NCI-H1436 (cell line): ENCODE results near the gene EID2B.

Source experiments
- DNase-seq: peaks from one replicate; lab custom pipeline; 2025; lab: John Stamatoyannopoulos, UW

The EID2B gene

DNA sequence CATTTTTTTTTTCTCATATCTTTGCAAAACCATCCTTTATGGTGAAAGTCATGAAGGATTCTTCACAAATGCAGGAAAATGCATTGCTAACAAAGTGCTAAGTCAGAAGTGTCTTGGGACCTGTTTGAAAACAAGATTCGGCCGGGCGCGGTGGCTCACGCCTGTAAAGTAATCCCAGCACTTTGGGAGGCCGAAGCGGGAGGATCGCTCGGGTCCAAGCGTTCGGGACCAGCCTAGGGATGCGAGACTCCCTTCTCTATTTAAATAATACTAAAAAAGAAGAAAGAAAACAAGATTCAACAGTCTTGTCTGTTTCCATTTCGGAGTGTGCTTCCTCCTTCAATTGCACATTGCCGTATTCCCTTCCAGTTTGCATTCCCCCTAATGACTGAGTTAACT, 819 bp downstream of the EID2B start:
- no peak for DNase-seq

DNA sequence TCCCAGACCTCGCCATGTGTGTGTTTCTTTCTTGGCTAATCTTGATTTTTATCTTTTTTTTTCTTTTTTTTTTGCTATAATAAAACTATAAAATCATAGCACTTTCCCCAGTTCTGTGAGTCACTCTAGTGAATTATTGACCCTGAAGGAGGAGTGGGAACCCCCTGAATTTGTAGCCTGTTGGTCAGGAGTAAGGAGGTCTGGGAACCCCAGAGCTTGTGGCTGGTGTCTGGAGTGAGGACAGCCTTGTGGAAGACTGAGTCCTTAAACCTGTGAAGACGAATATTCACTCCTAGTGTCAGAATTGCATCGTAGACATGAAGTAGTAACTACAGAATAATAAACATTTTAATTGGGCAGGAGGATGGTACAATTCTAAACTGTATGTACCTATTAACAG, 7.4 kb downstream of the EID2B start:
- DNase-seq, result no peak

DNA sequence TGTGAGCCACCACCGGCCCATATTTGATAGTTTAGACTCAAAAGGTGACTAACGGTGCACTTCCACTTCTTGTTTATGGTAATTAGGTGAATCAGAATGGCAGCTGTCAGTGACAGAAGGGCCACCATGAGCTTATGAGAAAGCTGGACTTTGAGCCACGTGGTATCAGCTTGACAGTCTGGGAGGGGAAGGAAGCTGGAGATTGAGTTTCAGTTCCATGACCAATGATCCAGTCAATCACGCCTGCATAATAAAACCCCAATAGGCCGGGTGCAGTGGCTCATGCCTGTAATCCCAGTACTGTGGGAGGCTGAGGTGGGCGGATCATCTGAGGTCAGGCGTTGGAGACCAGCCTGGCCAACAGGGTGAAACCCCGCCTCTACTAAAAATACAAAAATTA, 8.2 kb downstream of the EID2B start:
- DNase-seq, result no peak

DNA sequence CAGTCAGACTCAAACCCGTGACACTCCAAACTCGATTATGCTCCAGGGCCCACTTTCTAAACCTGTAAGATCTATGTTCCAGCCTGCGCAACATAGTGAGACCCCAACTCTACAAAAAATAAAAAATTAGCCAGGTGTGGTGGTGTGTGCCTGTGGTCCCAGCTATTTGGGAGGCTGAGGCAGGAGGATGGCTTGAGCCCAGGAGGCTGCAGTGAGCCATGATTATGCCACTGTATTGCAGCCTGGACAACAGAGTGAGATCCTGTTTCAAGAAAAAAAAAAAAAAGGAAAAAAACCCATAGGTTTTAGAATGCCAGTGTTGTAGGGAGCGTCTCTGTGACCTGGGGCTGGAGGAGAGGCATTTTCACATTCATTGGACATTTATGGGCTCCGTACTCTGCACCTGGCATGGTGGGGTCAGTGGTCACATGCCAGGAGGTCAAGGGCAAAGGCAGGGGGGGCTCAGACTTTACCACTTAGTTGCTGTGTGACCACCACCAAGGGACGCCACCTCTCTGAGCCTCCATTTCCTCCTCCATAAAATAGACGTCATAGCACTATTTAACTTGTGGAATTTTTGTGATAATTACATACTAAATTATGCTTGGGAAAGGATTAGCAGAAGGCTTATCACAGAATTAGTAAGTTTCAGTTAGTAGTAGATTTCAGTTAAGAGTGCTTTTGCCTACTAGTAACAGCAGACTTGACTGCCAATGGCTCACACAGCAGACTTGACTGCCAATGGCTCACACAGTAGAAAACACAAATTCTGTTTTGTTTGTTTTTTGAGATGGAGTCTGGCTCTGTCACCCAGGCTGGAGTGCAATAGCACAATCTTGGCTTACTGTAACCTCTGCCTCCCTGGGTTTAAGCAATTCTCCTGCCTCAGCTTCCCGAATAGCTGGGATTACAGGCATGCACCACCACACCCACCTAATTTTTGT, 11.8 kb downstream of the EID2B start:
- no peak for DNase-seq

DNA sequence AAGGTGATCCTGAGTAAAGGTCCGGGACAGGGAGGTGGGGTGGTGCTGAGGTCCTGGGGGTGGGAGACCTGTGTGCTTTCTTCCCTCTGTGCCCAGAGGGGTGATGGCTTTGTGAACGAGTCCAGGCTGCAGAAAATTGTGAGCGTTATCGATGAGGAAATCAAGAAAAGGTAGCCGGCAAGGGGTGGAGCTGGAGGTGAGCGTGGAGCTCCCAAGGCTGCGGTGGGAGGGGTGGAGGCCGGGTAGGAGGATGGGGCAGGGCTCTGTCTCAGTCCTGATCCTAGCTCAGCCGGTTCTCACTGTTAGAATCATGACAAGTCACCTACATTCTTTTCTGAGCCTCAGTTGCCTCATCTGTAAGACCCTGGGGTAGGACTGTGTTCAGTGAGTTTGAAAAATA, 13.7 kb downstream of the EID2B start:
- no peak for DNase-seq

DNA sequence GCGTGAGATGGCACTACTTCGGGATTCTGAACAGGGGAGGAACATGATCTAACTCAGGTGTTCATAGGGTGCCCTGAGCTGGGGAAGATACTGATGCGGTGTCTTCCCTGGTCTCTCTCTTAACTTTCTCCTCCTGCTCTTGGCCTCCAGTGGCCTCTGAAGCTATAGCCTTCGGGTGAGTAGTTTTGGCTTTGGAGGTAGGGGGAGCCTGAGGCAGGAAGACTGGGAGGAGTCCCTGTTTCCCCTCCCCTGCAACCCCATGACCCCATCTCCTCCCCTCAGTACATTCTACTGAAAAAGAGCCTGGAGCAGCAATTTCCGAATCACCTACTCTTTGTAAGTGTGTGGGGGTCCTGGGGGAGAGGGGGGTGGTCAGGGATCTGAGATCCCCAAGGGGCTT, 14.2 kb downstream of the EID2B start:
- no peak for DNase-seq

DNA sequence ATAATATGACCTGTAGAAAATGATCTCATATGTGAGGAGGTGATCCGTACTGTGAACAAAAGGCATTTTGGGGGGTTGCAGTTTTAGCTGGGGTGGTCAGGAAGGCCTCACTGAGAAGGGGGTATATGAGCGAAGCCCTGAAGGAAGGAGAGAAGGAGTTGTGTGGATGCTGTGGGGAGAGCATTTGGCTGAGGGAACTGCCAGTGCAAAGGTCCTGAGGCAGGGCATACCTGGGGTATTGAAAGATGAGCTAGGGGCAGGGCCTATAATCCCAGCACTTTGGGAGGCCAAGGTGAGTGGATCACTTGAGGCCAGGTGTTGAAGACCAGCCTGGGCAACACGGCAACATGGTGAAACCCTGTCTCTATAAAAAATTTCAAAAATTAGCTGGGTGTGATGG, 15.2 kb downstream of the EID2B start:
- no peak for DNase-seq

DNA sequence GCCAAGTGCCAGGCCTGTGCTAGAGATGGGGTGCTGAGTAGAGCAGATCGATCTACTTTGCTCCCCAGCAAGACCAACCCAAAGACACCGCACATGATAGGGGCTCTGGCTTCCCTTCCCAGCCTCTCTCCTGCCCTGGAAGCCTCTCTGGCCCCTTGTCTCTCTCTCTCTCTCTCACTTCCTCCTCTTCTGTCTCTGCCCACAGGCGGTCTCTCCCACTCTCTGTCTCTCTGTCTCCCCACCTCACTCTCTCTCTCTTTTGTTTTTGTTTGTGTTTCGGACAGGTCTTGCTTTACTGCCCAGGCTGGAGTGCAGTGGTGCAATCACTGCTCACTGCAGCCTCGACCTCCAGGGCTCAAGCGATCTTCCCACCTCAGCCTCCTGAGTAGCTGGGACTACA, 16.4 kb downstream of the EID2B start:
- DNase-seq, result no peak

DNA sequence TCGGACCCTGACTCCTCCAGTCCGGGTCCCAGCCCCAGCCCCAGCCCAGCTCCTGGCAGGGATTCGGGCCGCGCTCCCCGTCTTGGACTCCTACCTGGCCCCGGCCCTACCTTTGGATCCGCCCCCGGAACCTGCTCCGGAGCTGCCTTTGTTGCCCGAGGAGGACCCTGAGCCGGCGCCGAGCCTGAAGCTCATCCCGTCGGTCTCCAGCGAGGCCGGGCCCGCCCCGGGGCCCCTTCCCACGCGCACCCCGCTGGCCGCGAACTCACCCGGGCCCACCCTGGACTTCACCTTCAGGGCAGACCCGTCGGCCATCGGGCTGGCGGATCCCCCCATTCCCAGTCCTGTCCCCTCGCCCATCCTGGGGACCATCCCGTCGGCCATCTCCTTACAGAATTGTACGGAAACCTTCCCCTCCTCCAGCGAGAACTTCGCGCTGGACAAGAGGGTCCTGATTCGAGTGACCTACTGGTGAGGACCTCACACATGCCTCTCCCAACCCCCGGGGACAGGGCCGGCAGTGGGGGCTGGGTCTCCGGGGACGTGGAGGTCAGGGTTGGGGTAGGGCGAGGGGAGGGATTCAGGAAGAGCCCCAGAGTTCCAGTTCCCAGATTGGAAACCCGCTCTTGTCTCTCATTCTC, 17.0 kb downstream of the EID2B start:
- DNase-seq, result no peak

DNA sequence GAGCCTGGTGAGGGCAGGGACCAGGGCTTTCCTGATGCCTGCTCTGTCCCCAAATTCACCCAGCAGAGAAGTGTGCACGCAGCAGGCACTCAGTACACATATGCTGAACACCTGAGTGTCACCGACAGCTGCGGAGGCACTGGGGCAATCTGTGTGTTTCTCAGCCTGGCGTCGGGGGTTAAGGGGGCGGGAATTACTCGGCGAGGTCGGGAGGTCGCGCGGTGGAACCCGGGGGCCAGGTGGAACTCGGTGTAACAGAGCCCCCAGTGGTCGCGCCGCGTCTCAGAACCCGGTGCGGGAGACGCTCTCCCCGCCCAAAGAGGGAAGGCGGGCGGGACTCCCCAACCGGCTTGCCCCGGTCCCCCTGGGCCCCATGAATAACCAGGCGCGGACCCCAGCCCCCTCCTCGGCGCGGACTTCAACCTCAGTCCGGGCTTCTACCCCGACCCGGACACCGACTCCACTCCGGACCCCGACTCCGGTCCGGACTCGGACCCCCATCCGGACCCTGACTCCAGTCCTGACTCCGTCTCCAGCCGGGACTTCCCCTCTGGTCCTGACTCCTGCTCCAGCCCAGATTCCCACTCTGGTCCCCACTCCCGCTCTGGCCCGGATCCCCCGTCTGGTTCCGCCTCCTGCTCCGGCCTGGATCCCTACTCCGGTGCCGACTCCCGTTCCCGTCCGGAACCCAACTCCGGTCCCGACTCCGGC, 17.7 kb downstream of the EID2B start, which contains the start of gene SELENOV:
TSS of gene SELENOV (plus strand) at position 300 of the 711 bp plus-strand sequence. CDS start at position 374, 74 bp downstream.
- peak; percentile 40 for DNase-seq

DNA sequence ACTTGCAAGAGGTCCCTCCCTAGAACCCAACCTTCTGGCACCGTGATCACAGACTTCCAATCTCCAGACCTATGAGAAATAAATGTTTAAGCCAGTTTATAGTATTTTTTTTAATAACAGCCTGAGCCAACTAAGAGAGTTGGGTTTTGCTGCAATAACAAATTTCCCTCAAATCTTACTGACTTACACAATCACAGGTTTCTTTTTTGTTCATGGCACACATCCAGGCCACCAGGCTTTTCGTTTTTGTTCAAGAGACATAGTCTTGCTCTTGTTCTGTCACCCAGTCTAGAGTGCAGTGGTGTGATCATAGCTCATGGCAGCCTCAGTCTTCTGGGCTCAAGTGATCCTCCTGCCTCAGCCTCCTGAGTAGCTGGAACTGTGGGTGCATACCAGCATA, 19.7 kb downstream of the EID2B start:
- DNase-seq, result no peak

DNA sequence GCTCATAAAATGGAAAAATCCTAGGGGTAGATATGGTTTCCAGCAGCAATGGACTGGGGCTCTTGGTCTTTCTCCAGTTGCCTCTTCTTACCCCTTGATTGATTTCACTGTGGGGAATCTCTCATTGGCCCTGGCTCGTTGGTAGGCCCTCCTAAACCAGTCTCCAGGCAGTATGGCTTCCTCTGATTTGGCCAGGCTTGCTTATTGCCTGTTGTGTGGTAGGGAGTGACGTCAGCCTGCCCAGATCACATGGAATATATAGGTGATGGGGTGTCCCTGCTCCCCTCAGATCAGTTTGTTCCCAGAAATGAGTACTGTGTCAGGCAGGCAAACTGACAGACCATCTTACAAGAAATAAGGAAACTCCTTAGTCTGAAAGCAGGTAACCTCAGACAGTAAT, 23.4 kb downstream of the EID2B start:
- no peak for DNase-seq

DNA sequence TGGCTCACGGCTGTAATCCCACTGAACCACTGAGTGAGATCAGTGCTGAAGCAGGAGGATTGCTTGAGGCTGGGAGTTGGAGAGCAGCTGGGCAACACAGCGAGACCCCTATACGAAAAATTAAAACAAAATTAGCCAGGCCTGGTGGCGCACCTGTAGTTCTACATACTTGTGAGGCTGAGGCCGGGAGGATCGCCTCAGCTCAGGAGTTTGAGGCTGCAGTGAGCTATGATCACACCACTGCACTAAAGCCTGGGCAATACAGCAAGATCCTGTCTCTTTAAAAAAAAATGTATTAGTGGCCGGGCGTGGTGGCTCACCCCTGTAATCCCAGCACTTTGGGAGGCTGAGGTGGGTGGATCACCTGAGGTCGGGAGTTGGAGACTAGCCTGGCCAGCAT, 24.0 kb downstream of the EID2B start:
- DNase-seq, result no peak

DNA sequence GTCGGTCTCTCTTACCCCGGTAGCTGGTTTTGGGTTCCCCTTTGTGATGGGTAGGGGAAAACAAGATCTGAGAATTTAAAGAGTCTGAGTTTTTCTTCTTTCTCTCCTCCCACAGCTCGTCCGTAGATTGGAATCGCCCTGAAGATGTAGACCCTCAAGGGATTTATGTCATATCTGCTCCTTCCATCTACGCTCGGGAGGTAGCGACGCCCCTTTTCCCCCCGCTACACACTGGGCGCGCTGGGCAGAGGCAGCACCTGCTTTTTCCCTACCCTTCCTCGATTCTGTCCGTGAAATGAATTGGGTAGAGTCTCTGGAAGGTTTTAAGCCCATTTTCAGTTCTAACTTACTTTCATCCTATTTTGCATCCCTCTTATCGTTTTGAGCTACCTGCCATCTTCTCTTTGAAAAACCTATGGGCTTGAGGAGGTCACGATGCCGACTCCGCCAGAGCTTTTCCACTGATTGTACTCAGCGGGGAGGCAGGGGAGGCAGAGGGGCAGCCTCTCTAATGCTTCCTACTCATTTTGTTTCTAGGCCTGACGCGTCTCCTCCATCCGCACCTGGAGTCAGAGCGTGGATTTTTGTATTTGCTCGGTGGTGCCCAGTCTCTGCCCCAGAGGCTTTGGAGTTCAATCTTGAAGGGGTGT, 24.8 kb downstream of the EID2B start:
- no peak for DNase-seq

DNA sequence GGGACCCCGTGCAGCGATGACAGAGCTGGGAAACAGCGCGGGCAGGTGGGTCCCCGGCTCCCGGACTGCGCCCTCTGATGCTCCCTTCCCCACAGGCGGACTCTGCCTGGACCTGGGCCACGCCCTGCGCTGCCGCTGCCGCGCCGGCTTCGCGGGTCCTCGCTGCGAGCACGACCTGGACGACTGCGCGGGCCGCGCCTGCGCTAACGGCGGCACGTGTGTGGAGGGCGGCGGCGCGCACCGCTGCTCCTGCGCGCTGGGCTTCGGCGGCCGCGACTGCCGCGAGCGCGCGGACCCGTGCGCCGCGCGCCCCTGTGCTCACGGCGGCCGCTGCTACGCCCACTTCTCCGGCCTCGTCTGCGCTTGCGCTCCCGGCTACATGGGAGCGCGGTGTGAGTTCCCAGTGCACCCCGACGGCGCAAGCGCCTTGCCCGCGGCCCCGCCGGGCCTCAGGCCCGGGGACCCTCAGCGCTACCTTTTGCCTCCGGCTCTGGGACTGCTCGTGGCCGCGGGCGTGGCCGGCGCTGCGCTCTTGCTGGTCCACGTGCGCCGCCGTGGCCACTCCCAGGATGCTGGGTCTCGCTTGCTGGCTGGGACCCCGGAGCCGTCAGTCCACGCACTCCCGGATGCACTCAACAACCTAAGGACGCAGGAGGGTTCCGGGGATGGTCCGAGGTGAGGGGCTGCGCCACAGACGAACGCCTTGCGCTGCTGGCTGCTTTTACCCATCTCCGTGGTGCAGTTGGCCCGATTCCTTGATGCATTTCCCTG, 25.5 kb downstream of the EID2B start:
- DNase-seq, result no peak

DNA sequence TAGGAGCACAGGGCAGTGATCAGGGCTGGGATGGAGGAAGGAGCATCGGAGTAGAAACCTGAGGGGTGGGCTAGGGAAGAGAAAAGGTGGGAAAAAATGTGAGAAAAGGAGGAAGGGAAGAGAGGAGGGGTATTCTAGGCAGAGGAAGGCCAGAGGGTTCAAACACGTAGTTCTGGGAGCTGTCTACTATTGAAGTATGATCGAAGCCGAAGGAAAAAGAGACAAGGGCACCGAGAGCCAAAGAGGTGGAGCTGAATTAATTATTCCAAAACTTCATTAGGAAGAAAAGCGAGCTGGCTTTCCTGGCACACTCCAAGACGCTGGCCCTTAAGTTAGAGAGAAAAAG, 26.1 kb downstream of the EID2B start:
- DNase-seq, result no peak

DNA sequence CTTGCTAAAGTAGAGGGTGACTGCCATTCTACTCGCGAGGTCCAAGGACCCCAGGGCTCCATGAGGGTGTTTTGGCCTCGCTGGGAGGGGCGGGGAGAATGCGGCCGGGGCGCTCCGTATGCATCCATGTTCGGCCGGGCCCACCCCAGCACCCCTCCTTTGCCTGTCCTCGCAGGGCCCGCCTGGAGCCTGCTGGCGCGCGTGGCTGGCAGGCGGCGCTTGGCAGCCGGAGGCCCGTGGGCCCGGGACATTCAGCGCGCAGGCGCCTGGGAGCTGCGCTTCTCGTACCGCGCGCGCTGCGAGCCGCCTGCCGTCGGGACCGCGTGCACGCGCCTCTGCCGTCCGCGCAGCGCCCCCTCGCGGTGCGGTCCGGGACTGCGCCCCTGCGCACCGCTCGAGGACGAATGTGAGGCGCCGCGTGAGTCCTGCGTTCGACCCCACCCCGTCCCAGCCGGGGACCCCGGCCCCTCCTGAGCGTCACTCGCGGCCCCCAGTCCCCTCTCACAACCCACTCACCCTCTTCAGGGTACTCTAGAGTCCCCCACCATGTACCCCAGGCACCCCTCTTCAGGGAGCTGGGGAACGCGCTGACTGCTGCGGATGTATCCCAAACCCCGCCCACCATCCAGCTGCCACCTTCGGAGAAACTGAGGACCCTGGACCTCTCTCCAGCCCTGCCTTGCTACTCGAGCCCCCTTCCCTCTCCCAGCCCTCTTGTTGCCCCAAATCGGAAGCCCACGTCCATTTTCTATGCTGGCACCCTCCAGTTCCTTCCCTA, 29.8 kb downstream of the EID2B start:
- no peak for DNase-seq

DNA sequence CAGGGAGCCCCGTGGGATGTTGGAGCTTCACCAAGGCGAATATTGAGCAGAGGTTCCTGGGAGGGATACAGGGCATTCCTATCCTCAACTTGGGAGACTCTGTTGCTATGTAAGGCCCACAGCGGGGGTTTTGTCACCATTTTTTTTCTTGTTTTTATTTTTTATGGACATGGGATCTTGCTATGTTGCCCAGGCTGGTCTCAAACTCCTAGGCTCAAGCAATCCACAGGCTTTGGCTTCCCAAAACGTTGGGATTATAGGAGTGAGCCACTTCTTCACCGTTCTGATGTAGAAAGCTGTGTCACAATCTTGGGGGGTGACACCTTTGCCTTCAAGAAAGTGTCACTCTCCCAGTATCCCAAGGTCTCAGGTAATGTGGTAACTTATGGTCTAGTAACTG, 31.3 kb downstream of the EID2B start:
- DNase-seq, result no peak

DNA sequence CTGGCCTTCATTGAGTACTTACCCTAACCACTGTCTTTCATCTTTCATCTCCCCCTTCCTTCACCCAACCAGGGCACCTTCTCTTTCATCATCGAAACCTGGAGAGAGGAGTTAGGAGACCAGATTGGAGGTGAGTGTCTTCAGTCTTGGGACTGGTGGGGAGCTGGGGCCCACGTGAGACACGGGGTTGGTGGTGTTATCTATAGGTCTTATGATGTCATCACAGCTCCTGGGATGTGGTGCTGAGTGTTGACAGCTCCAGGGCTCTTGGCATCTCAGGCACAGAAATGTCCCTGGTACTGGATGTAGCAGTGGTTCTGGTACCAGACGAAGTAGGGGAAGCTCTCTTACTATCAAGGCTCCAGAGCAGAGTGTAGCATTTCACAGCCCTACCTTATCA, 32.1 kb downstream of the EID2B start:
- DNase-seq, result no peak

DNA sequence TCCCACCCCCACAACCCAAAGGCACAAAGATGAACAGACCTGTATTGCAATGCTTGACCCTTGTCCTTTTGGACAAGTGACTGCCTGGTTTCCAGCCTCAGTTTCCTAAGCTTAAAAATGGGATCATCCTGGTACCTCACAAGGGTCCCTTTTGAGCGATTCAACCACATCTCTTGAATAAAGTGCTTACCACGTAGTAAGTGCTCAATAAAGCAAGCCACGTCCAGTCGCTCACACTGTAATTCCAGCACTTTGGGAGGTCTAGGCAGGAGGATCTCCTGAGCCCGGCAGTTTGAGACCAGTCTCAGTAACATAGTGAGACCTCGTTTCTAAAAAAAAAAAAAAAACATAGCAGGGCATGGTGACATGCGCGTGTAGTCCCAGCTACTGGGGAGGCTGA, 32.7 kb downstream of the EID2B start:
- no peak for DNase-seq
